Ecto neural progenitor cell (in vitro differentiated cells): ENCODE results near the gene NT5E.

Experiments
- DNase-seq: peaks from one replicate; pipeline ENCODE4 v3.0.0-alpha.2; 2018; ENCODE audit warnings: low spot score

Gene NT5E

GRCh38 chr6:85421972-85422371 is 27.9 kb upstream of the NT5E start:
- DNase-seq, result no peak

- no peak for DNase-seq
Observed at GRCh38 chr6:85422996-85423395, 26.9 kb upstream of the NT5E start.

GRCh38 chr6:85424981-85425380 is 24.9 kb upstream of the NT5E start:
- DNase-seq, result no peak

- DNase-seq, result no peak
Observed at GRCh38 chr6:85425997-85426396, 23.9 kb upstream of the NT5E start.

- no peak for DNase-seq
Observed at GRCh38 chr6:85428486-85428885, 21.4 kb upstream of the NT5E start.

- no peak for DNase-seq
Observed at GRCh38 chr6:85429346-85429745, 20.5 kb upstream of the NT5E start.

- no peak for DNase-seq
Observed at GRCh38 chr6:85431271-85431670, 18.6 kb upstream of the NT5E start.

- DNase-seq, result no peak
Observed at GRCh38 chr6:85432554-85432953, 17.3 kb upstream of the NT5E start.

GRCh38 chr6:85435851-85436250 is 14.0 kb upstream of the NT5E start:
- DNase-seq, result no peak

GRCh38 chr6:85436411-85436810 is 13.5 kb upstream of the NT5E start:
- DNase-seq, result no peak

- no peak for DNase-seq
Observed at GRCh38 chr6:85436939-85437495, 12.9 kb upstream of the NT5E start.

GRCh38 chr6:85443349-85444117 is 6.3 kb upstream of the NT5E start:
- DNase-seq, result no peak

GRCh38 chr6:85449388-85449817 is 480 bp upstream of the NT5E start:
- no peak for DNase-seq

- no peak for DNase-seq
Observed at GRCh38 chr6:85451565-85452306, 1.9 kb downstream of the NT5E start.

- DNase-seq, result no peak
Observed at GRCh38 chr6:85452441-85452881, 2.6 kb downstream of the NT5E start.

GRCh38 chr6:85453052-85453451 is 3.2 kb downstream of the NT5E start:
- DNase-seq, result no peak

- DNase-seq, result no peak
Observed at GRCh38 chr6:85453490-85453889, 3.6 kb downstream of the NT5E start.

- DNase-seq, result no peak
Observed at GRCh38 chr6:85455471-85456026, 5.7 kb downstream of the NT5E start.

- no peak for DNase-seq
Observed at GRCh38 chr6:85456782-85457181, 6.9 kb downstream of the NT5E start.

GRCh38 chr6:85458184-85458583 is 8.3 kb downstream of the NT5E start:
- DNase-seq, result no peak

- DNase-seq, result no peak
Observed at GRCh38 chr6:85458782-85459181, 8.9 kb downstream of the NT5E start.

GRCh38 chr6:85459224-85459901 is 9.5 kb downstream of the NT5E start:
- DNase-seq, result no peak
